HG02840 (cell line): ENCODE data around the gene MYO1C.
"Not testable (repeated sequence)": the region's sequence is repeated elsewhere in the genome, so short reads cannot be mapped to it uniquely, and the experiment has no call there.

Source experiments
- ATAC-seq: cut with Tn5 transposase; IDR thresholded peaks from one replicate; pipeline ENCODE4 v1.9.1; 2021; ENCODE audit warnings: mild to moderate bottlenecking, moderate library complexity, moderate number of reproducible peaks; ENCODE audit not compliant: unreplicated experiment, low FRiP score

The MYO1C gene

GRCh38 chr17:1434150-1434549 is 58.3 kb downstream of the MYO1C start:
- no peak for ATAC-seq

GRCh38 chr17:1431631-1432104 is 60.8 kb downstream of the MYO1C start:
- no peak for ATAC-seq

- ATAC-seq, result no peak
These were observed 68.9 kb downstream of the MYO1C start for GRCh38 chr17:1423456-1424135.

GRCh38 chr17:1422885-1423284 is 69.6 kb downstream of the MYO1C start:
- no peak for ATAC-seq

- ATAC-seq, result no peak
These were observed 71.0 kb downstream of the MYO1C start for GRCh38 chr17:1421470-1421869.

GRCh38 chr17:1420981-1421380 is 71.5 kb downstream of the MYO1C start:
- ATAC-seq, result no peak

GRCh38 chr17:1420163-1420562 is 72.3 kb downstream of the MYO1C start:
- no peak for ATAC-seq

GRCh38 chr17:1418476-1418875 is 74.0 kb downstream of the MYO1C start:
- not testable (repeated sequence) for ATAC-seq

GRCh38 chr17:1416414-1416813 is 76.1 kb downstream of the MYO1C start:
- ATAC-seq, result no peak

GRCh38 chr17:1414634-1415033 is 77.9 kb downstream of the MYO1C start:
- no peak for ATAC-seq
